ENCODE results near the gene GTF3C4.

DNA sequence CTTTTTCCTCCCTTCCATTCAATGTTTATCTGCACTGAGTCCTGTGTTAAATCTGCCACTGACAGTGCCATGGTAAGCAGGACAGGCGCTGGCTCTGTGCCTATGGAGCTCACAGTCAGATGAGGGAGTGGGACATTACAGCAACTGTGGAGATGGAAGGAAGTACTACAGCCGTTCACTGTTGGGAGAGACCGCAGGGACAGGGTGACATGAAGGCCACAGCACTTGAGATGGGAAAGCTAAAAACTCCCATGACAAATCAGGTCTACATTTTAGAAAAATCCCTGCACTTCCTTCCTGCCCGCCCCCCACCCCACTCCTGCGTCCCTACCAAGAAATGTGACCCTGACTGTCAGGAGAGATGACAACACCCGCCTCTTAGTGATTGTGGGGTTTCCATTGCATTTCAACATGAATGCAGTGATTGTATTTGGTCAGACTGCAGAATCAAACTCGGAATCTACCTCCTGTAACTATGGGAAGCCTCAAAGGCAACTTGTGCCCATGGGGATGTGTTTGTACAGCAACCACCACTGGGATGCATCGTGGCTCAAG lies 56.4 kb downstream of the GTF3C4 start:
- TF ChIP-seq EZH2 (IDR thresholded peaks at IDR 0.05; ENCODE audit: borderline replicate concordance, low read length) (no peak), CTCF (conservative IDR thresholded peaks at IDR 0.05 in 1 of 2, IDR thresholded peaks at IDR 0.05 in 1 of 2; ENCODE audit: extremely low read depth in 1 of 2, insufficient read depth in 1 of 2, low read depth in 1 of 2, low read length in 2 of 2) (no peak)
